H9 (cell line): Measurements from ENCODE around the gene RNU1-4. TPM values are rescaled to one million over a fixed set of nuclear protein-coding genes. Genes with fewer than 3 reads are reported as not detected.
"Not testable (repeated sequence)": the region's sequence is repeated elsewhere in the genome, so short reads cannot be mapped to it uniquely, and the experiment has no call there.

Experiments
- DNase-seq: peaks from one replicate; pipeline ENCODE4 v3.0.0-alpha.2; 2017
- H2AFZ ChIP-seq: one replicate; pipeline ENCODE4 v1.6.1; 2013; ENCODE audit warnings: mild to moderate bottlenecking, low read length, control low read depth, moderate library complexity
- H2AK5ac ChIP-seq: 2 replicates; pipeline ENCODE4 v1.6.1; 2013; ENCODE audit warnings: low read length, control low read depth, mixed read lengths; ENCODE audit not compliant: insufficient read length
- H2BK120ac ChIP-seq: one replicate; pipeline ENCODE4 v1.6.1; 2013; ENCODE audit warnings: low read depth, mild to moderate bottlenecking, low read length, control low read depth, inconsistent platforms; ENCODE audit not compliant: poor library complexity, severe bottlenecking
- H2BK12ac ChIP-seq: 2 replicates; pipeline ENCODE4 v1.6.1; 2013; ENCODE audit warnings: low read length, control low read depth, mixed read lengths, low read depth; ENCODE audit not compliant: insufficient read length
- H2BK15ac ChIP-seq: 2 replicates; pipeline ENCODE4 v1.6.1; 2013; ENCODE audit warnings: low read depth, low read length, control low read depth
- H2BK20ac ChIP-seq: one replicate; pipeline ENCODE4 v1.6.1; 2013; ENCODE audit warnings: low read depth, mild to moderate bottlenecking, low read length, control low read depth, inconsistent platforms; ENCODE audit not compliant: poor library complexity, severe bottlenecking
- H2BK5ac ChIP-seq: 2 replicates; pipeline ENCODE4 v1.6.1; 2013; ENCODE audit warnings: low read length, control low read depth, mixed read lengths; ENCODE audit not compliant: insufficient read length
- H3K14ac ChIP-seq: 2 replicates; pipeline ENCODE4 v1.6.1; 2013; ENCODE audit warnings: low read length, control low read depth; ENCODE audit not compliant: insufficient read depth
- H3K18ac ChIP-seq: 2 replicates; pipeline ENCODE4 v1.6.1; 2013; ENCODE audit warnings: low read depth, mild to moderate bottlenecking, mixed read lengths, low read length, control low read depth; ENCODE audit not compliant: insufficient read length
- H3K23ac ChIP-seq: 2 replicates; pipeline ENCODE4 v1.6.1; 2013; ENCODE audit warnings: low read length, control low read depth, mixed read lengths, low read depth; ENCODE audit not compliant: insufficient read length
- H3K23me2 ChIP-seq: 2 replicates; pipeline ENCODE4 v1.6.1; 2013; ENCODE audit warnings: low read depth, mild to moderate bottlenecking, mixed read lengths, low read length, control low read depth; ENCODE audit not compliant: insufficient read length, poor library complexity, severe bottlenecking
- H3K27ac ChIP-seq: 2 replicates; pipeline ENCODE4 v1.5.1; 2013; ENCODE audit warnings: low read length, control low read depth, mixed read lengths, low read depth; ENCODE audit not compliant: insufficient read length
- H3K27me3 ChIP-seq: 2 replicates; pipeline ENCODE4 v1.6.1; 2013; ENCODE audit warnings: low read length, control low read depth, inconsistent platforms; ENCODE audit not compliant: insufficient read depth
- H3K4ac ChIP-seq: 2 replicates; pipeline ENCODE4 v1.6.1; 2013; ENCODE audit warnings: low read depth, mild to moderate bottlenecking, control low read depth, inconsistent platforms, low read length, moderate library complexity
- H3K4me1 ChIP-seq: 2 replicates; pipeline ENCODE4 v1.6.1; 2013; ENCODE audit warnings: low read length, control low read depth, inconsistent platforms; ENCODE audit not compliant: insufficient read depth
- H3K4me2 ChIP-seq: 2 replicates; pipeline ENCODE4 v1.6.1; 2013; ENCODE audit warnings: low read length, control low read depth, mixed read lengths; ENCODE audit not compliant: insufficient read length, insufficient read depth
- H3K56ac ChIP-seq: 2 replicates; pipeline ENCODE4 v1.6.1; 2013; ENCODE audit warnings: low read depth, mild to moderate bottlenecking, mixed read lengths, low read length, control low read depth; ENCODE audit not compliant: insufficient read length
- H3K79me1 ChIP-seq: 2 replicates; pipeline ENCODE4 v1.6.1; 2013; ENCODE audit warnings: low read depth, mild to moderate bottlenecking, moderate library complexity, low read length, control low read depth, inconsistent platforms; ENCODE audit not compliant: insufficient read depth, poor library complexity, severe bottlenecking
- H3K79me2 ChIP-seq: 2 replicates; pipeline ENCODE4 v1.6.1; 2013; ENCODE audit warnings: low read length, control low read depth, inconsistent platforms; ENCODE audit not compliant: insufficient read depth
- H3K9ac ChIP-seq: 2 replicates; pipeline ENCODE4 v1.6.1; 2013; ENCODE audit warnings: low read length, control low read depth, mixed read lengths; ENCODE audit not compliant: insufficient read length; ENCODE audit errors: extremely low read depth
- H3K9me3 ChIP-seq: one replicate; pipeline ENCODE4 v1.6.1; 2013; ENCODE audit warnings: low read depth, low read length, inconsistent platforms; ENCODE audit not compliant: control insufficient read depth
- H3T11ph ChIP-seq: one replicate; pipeline ENCODE4 v1.6.1; 2013; ENCODE audit warnings: mild to moderate bottlenecking, low read length, control low read depth, inconsistent platforms
- H4K20me1 ChIP-seq: one replicate; pipeline ENCODE4 v1.6.1; 2013; ENCODE audit not compliant: control insufficient read depth, insufficient read length, insufficient read depth
- H4K5ac ChIP-seq: 2 replicates; pipeline ENCODE4 v1.6.1; 2013; ENCODE audit warnings: low read depth, mild to moderate bottlenecking, mixed read lengths, low read length, control low read depth; ENCODE audit not compliant: insufficient read length
- H4K8ac ChIP-seq: replicated peaks from 2 replicates; pipeline ENCODE4 v1.6.1; 2013; ENCODE audit warnings: low read length, control low read depth, mixed read lengths, low read depth; ENCODE audit not compliant: insufficient read length
- H4K91ac ChIP-seq: 2 replicates; pipeline ENCODE4 v1.6.1; 2013; ENCODE audit warnings: low read depth, mild to moderate bottlenecking, moderate library complexity, mixed read lengths, low read length, control low read depth; ENCODE audit not compliant: insufficient read length
- H3K27ac Mint-ChIP-seq, 3 experiments: 2 replicates in 2 of 3; 3 replicates in 1 of 3; pipeline ENCODE4 v1.8.0; 2020 to 2021; ENCODE audit warnings: mixed read lengths in 3 of 3, mild to moderate bottlenecking in 1 of 3, moderate library complexity in 1 of 3
- H3K27me3 Mint-ChIP-seq: 2 replicates; pipeline ENCODE4 v1.8.0; 2021; ENCODE audit warnings: low read depth, mild to moderate bottlenecking, moderate library complexity, mixed read lengths
- H3K36me3 Mint-ChIP-seq, 3 experiments: 2 replicates in 2 of 3; 3 replicates in 1 of 3; pipeline ENCODE4 v1.8.0; 2020 to 2021; ENCODE audit warnings: low read depth in 3 of 3, mixed read lengths in 3 of 3; ENCODE audit not compliant: insufficient read depth in 1 of 3
- H3K4me1 Mint-ChIP-seq, 2 experiments: 2 replicates each; pipeline ENCODE4 v1.8.0; 2020; ENCODE audit warnings: mixed read lengths in 2 of 2
- H3K4me3 Mint-ChIP-seq, 2 experiments: 2 replicates in 1 of 2; 3 replicates in 1 of 2; pipeline ENCODE4 v1.8.0; 2020 to 2021; ENCODE audit warnings: mild to moderate bottlenecking in 2 of 2, mixed read lengths in 2 of 2, moderate library complexity in 1 of 2
- H3K9me3 Mint-ChIP-seq, 2 experiments: 2 replicates in 1 of 2; 3 replicates in 1 of 2; pipeline ENCODE4 v1.8.0; 2020; ENCODE audit warnings: mild to moderate bottlenecking in 2 of 2, mixed read lengths in 2 of 2, moderate library complexity in 1 of 2
- WGBS: extraction: QIAGEN DNeasy Blood & Tissue Kit; methylation state at CpG from one replicate; pipeline ENCODE4 v1.1.7; 2013; ENCODE audit warnings: missing lambda C conversion rate, low lambda C conversion rate, mixed read lengths; ENCODE audit not compliant: insufficient read length; ENCODE audit errors: extremely low coverage; 5-methylcytosine and 5-hydroxymethylcytosine counted together
- total RNA-seq: library from RNA; stranded (reverse); gene quantifications from 2 replicates; pipeline ENCODE4 v1.2.1, GENCODE V29; 2021

RNU1-4 gene
- total RNA-seq, 1 experiment from 2014 or later = 2,051 TPM

- not testable (repeated sequence) for H2BK5ac ChIP-seq, H3K79me1 ChIP-seq, H3K27ac ChIP-seq, H3K14ac ChIP-seq, H3K27me3 ChIP-seq, H3K9me3 Mint-ChIP-seq, H3K4ac ChIP-seq, H4K8ac ChIP-seq, H3K9ac ChIP-seq, H3K18ac ChIP-seq, H2AFZ ChIP-seq, H3K36me3 Mint-ChIP-seq, H3K4me1 Mint-ChIP-seq, H4K5ac ChIP-seq, H3K4me1 ChIP-seq, H3K79me2 ChIP-seq, H3K4me3 Mint-ChIP-seq, H3T11ph ChIP-seq, H2BK120ac ChIP-seq, H3K4me2 ChIP-seq, H3K56ac ChIP-seq, H2BK20ac ChIP-seq, H2BK15ac ChIP-seq, DNase-seq, H3K27ac Mint-ChIP-seq, H2BK12ac ChIP-seq, H3K23ac ChIP-seq, H2AK5ac ChIP-seq, H4K91ac ChIP-seq, H4K20me1 ChIP-seq, H3K9me3 ChIP-seq, H3K23me2 ChIP-seq
- H3K27me3 Mint-ChIP-seq = peaks cover 23% of the 10 kb centered on the region
- no CpG with 5 or more reads among the region's 5 CpGs for WGBS
Measured at GRCh38 chr1:16781625-16782024, 41.3 kb downstream of the RNU1-4 start.

DNA sequence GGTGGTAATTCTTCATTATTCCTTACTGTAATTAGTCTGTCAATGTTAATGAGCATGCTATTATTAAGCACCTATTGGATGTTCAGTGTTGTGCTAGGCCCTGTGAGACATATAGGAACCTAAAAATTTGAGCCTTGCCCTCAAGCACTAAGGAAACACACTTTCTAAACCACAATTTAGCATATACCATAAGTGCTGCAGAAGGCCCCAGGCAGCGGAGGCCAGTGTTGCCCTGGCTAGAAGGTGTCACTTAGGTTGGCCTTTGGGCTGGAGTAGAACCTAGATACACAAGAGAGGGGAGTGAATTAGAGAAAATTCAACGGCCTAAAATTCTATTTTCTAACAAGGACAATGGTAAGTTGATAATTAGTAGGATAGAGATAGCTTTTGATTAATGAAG is 44.6 kb downstream of the RNU1-4 start:
- H3K27ac Mint-ChIP-seq, H3K56ac ChIP-seq, H3K18ac ChIP-seq, H3K23me2 ChIP-seq, DNase-seq, H3K9me3 ChIP-seq, H4K91ac ChIP-seq, H2AFZ ChIP-seq, H3K4ac ChIP-seq, H3K14ac ChIP-seq, H3K27ac ChIP-seq, H4K20me1 ChIP-seq, H3K4me2 ChIP-seq, H3K9ac ChIP-seq, H2BK12ac ChIP-seq, H3K4me1 Mint-ChIP-seq, H2AK5ac ChIP-seq, H4K5ac ChIP-seq, H3K9me3 Mint-ChIP-seq, H4K8ac ChIP-seq, H3T11ph ChIP-seq, H2BK5ac ChIP-seq, H3K23ac ChIP-seq, H3K79me1 ChIP-seq, H3K27me3 ChIP-seq, H2BK20ac ChIP-seq, H3K36me3 Mint-ChIP-seq, H2BK15ac ChIP-seq, H3K4me1 ChIP-seq, H3K4me3 Mint-ChIP-seq, H2BK120ac ChIP-seq, H3K79me2 ChIP-seq: not testable (repeated sequence)
- WGBS = no CpG with 5 or more reads among the region's 2 CpGs
- peaks cover 11% of the 10 kb centered on the region for H3K27me3 Mint-ChIP-seq
